HG03045 (cell line): ENCODE results near the gene MPP2.
"Not testable (repeated sequence)": the region's sequence is repeated elsewhere in the genome, so short reads cannot be mapped to it uniquely, and the experiment has no call there.

Source experiments
- ATAC-seq: cut with Tn5 transposase; IDR thresholded peaks from one replicate; pipeline ENCODE4 v1.9.1; 2021; ENCODE audit warnings: mild to moderate bottlenecking, moderate library complexity; ENCODE audit not compliant: unreplicated experiment

Gene MPP2

DNA sequence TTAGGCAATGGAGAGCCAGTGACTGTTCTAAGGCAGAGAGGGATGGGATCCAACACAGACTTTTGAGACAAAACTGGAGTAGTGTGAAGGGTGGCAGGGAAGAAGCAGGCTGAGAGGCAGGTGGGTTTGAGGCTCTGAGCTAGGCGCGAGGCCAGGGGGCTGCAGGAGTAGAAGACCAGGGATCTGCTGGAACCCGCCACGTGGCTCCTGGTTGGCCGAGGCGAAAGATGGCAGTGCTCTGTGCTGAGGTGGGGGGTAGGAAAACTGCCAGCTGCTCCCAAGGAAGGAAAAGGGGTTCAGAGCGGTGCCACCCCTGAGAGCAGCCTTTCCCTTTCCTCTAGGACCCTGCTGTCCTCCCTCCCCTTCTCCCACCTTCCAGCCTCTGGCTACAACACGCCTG is 54.8 kb downstream of the MPP2 start:
- ATAC-seq: no peak

DNA sequence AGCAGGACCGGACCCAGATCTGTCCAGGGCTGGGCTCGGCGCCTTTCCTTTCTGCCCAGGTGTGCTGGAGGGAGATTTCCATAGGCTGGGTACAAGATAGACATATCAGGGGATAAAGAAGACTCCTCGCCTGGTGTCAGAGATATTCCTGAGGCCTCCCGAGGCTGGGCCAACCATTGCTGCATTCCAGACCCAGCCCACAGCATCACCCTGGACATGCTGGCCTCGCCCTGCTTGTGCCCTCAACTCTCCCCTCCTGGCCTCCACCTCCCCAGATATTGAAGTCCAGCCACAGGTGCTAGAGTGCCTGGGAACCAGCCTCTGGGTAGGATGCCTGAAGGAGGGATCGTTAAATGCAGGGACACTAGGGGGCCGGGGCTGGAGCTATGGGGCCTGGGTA is 58.2 kb downstream of the MPP2 start:
- no peak for ATAC-seq

DNA sequence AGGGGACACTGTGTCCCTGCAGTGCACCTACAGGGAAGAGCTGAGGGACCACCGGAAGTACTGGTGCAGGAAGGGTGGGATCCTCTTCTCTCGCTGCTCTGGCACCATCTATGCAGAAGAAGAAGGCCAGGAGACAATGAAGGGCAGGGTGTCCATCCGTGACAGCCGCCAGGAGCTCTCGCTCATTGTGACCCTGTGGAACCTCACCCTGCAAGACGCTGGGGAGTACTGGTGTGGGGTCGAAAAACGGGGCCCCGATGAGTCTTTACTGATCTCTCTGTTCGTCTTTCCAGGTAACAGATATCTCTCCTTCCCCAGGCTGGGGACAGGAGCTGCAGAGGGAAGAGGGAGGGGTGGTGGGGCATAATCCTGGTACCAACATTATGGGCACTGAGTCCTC is 58.7 kb downstream of the MPP2 start:
- ATAC-seq: no peak

DNA sequence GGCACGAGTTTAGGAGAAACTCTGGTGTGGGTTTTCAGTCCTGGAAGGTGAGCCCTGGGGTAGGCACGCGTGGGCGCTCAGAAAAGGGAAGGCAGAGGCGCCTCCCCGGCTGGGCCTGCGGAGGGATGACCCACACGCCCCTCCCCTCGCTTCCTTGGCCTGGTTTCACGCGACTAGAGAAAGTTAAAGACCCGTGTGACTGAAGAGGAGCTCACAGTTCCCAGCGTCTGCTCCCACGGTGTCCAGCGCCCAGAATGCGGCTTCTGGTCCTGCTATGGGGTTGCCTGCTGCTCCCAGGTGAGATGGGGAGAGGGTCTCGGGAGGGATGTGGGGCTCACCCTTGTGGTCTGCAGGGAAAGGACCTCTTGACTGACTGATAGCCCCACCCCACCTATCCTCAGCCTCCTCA is 60.4 kb downstream of the MPP2 start, which contains the start of gene CD300LG:
TSS of gene CD300LG (plus strand) at position 214 of the 409 bp plus-strand sequence. CDS start at position 255, 41 bp downstream.
- ATAC-seq: no peak

DNA sequence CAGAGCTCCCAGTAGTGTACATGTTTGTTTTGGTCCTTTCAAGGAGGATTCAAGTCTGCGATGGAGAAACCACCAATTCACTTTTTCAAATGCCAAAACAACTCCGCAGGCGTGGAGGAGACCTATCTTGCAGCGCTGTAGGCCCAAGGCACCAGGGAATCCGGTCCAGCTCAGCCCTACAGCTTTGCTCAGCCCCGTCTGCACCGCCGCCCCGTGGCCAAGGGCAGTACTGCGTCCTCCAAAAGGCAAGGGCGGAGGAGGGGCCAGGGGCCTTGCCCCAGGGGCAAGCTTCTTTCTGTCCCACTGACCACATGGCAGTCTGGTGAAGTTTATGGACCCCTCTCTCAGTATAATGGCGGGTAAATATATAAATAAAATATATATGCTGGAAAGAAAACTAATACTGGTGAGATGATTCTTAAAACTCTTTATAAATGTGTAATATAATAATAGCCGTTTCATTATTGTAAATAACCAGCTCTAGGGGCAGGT is 61.1 kb downstream of the MPP2 start:
- ATAC-seq: no peak

DNA sequence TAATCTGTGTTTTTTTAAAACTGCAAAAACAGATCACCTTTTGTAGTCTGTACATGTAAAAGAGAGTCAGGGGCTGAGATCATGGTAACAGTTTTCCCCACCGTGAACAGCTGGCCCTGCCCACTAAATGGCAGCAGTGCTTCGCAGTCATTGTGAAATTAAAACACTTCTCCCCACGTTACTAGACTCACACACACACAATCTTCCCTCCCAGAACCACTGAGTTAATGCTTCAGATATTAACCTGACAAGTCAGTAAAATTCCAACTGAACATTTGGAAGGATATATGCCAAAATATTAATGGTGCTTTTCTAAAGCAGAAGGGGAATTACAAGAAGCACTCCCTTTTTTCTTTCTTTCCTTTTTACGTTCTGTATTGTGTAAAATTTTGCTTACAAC is 61.6 kb downstream of the MPP2 start:
- ATAC-seq: no peak

DNA sequence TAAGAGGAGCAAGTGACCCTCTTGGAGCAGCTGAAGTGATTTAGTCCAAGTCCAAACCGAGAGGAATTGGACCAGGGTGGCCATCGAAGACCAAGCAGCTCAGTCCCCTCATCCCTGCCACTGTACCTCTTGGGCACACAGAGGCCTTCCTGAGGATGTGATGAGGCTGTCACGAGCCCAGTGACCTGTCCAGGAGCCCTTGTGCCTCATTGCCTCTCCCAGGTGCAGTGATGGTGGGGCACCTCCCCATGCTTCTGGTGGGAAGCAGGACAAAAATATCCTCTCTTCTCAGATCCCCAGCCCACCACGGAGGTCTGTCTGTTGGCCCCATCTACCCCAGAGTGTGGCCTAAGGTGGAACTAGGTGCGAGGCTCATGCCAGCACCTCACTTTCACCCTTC is 63.1 kb downstream of the MPP2 start:
- no peak for ATAC-seq

DNA sequence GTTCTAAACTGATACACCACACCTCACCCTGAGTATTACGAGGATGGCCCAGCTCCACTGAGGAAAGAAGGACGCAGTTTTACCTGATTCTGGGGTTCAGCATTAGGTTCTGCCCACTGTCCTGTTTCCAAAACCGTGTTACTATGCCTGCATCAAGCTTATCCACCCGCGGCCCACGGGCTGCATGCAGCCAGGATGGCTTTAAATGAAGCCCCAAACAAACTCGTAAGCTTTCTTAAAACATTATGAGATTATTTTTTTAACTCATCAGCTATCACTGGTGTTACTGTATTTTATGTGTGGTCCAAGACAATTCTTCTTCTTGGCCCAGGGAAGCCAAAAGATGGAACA is 64.4 kb downstream of the MPP2 start:
- ATAC-seq: no peak

DNA sequence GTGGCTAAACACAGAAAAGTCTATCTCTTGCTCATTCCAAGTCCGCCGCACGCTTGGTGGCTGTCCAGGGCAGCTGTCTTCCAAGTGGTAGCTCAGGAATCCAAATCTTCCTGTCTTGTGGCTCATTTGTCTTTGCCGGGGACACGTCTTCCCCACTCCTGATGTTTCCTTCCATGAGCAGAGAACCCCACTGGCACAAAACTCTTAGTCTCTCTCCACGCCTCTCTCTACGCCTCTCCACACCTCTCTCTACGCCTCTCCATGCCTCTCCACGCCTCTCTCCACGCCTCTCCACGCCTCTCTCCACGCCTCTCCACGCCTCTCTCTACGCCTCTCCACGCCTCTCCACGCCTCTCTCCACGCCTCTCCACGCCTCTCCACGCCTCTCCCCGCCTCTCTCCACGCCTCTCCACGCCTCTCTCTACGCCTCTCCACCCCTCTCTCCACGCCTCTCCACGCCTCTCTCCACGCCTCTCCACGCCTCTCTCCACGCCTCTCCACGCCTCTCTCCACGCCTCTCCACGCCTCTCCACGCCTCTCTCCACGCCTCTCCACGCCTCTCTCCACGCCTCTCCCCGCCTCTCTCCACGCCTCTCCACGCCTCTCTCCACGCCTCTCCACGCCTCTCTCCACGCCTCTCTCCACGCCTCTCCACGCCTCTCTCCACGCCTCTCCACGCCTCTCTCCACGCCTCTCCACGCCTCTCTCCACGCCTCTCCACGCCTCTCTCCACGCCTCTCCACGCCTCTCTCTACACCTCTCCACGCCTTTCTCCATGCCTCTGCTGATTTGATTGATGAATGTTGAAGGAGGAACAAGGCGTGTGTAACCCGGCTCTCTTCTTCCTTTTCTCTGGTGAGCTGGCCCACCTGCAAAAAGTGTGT is 65.0 kb downstream of the MPP2 start:
- not testable (repeated sequence) for ATAC-seq

DNA sequence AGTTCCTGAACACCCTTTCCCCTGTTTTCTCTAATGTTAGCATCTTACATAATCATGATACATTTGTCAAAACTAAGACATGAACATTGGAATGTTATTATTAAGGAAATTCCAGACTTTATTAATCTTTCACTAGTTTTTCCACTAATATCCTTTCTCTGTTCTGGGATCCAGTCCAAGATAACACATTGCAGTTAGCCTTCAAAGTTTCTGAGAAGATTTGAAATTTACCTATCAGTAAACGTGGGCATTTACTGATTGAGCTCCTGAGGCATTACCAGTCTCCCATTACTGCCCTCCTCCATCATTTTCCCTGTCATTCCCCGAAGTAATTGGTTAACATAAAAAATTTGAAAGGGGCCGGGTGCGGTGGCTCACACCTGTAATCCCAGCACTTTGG is 66.1 kb downstream of the MPP2 start:
- no peak for ATAC-seq

DNA sequence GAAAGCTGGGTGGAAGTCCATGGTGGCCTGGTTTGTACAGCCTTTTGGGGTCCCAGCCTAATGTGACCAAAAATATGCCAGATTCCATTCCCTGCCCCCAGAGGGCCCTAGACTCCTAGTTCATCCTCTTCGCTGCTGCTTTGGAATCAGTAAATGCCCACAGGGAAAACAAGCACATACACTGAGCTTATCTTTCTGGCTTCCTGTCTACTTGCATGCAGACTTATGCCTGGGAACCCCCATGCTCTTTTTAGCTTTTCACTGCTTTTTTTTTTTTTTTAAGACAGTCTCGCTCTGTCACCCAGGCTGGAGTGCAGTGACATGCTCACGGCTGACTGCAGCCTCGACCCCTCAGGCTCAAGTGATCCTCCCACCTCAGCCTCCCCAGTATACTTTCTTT is 66.5 kb downstream of the MPP2 start:
- ATAC-seq: no peak

DNA sequence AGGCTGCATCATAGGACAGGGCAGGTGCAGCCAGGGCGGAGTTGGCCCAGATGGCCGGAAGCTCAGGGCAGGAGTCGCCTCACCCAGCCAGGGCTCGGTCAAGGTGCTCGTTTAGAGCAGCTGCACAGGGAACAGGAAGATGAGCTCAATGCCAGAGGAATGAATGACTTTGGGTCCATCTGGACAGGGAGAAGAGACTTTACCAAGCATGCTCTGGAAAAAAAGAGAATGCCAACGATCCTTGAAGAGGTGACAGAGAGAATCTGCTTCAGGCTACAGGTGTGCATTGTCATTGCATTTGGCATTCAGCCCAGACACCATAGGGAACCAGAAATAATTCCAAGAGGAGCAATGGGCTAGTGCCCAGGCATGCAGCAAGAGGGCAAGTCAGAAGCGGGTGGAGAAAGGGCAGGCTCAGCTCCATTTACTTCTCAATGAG is 67.6 kb downstream of the MPP2 start:
- no peak for ATAC-seq

DNA sequence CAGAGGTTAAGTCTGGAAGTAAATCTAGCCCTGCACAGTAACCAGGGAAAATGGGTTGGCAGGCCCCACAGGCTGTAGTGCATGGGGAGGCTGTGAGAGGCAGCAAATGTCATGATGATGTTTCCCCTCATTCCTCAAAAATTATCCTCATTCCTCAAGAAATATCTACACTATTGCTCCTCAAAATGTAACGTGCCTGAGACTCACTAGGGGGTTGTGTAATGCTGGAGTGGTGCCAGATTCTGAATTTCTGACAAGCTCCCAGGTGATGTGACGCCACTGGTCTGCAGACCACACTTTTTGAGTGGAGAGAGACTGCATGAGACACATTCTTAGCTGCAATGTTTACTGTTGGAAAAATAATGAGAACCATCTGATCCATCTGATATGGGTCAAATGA is 73.2 kb downstream of the MPP2 start:
- no peak for ATAC-seq

DNA sequence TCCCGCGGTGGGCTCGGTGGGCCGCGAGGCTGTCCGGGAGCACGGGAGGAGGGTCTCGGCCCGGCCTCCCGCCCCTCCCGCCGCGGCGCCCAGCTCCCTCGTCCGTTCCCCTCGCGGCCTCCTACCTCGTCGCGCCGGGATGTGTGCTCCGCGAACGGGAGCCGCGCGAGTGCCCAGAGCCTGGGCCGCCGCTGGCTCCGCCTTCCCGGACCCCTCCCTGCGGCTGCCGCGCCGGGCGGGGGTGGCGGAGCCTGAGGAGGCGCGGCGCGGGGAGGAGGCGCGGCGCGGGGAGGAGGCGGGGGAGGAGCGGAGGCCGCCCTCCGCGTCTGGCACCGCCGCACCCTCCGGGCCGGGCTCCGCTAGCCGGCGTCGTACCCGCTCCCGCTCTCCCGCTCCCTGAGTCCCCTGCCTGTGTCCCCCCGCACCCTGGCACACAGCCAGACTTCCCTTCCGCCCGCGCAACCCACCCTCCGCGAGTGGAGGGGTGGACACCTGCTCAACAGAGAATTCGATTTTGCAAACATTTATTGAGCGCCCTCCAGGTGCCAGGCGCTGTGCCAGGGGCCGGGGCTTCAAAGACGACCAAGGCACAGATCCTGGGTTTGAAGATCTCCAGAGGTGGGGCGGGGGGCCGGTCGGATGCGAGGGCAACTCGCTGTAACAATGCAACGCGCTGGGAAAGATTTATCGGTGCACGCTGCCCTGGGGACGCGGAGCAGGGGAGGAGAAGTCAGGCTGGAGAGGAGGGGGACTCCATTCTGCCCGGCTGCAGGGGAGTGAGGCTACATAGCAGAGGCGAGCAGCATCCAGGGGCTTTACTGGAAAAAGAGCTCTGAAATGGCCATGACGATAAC is 74.1 kb downstream of the MPP2 start, which contains the start of gene MPP3:
TSS of gene MPP3 (minus strand) at position 171 of the 854 bp plus-strand sequence. CDS start 1,240 bp downstream, outside the sequence.
- no peak for ATAC-seq

DNA sequence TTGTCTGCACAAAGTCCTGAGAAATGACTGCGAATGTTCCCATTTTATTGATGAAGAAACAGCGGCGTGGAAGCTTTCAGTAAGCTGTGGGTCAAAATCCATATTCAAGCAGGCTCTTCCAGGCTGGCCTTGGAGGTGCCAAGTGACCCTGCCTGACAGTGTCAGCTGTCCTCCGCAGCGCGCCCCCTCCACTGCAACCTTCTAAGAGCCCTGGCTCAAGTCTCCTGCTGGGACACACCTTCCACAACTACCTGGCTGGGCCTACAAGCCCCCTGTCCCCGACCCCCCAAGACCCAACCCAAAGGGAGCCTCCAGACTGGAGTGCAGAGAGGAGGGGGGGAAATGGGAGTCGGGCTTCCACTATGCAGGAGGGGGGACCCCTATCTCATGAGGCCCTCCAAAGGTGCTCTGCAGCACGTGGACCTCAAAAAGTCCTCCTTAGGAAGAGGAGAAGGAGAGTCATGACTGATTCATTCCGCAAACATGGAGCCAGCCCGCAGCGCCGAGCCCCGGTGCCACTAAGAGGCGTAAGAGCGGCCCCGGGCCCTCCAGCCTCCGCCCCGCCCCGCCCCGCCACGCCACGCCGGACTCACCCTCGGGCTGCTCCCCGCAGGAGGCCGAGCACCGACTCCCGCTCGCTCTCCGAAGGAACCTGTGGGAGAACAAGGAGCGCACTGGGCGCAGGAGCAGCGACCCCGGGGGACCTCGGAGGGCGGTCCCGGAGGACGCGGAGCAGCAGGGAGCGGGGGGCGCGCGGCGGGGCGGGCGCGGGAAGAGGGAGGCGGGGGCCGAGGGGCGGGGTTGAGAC is 75.0 kb downstream of the MPP2 start:
- ATAC-seq: no peak

DNA sequence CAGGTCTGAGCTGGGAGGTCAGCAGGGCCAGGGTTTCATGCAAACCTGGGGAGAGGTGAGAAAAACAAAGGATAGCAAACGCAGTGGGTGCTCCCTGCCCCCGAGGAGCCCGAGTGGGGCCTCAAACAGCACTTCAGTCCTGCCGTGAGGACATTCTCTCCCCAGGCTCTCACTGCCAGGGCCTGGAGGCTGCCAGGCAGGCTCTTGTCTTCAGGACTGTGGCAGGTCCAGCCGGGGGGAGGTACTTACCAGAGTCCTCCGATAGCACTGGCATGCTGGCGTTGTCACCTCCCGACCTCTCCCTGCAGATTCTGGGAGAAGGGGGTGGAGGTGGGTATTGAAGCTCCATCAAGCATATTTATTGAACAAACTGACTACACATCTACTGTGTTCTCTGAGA is 75.7 kb downstream of the MPP2 start:
- no peak for ATAC-seq

DNA sequence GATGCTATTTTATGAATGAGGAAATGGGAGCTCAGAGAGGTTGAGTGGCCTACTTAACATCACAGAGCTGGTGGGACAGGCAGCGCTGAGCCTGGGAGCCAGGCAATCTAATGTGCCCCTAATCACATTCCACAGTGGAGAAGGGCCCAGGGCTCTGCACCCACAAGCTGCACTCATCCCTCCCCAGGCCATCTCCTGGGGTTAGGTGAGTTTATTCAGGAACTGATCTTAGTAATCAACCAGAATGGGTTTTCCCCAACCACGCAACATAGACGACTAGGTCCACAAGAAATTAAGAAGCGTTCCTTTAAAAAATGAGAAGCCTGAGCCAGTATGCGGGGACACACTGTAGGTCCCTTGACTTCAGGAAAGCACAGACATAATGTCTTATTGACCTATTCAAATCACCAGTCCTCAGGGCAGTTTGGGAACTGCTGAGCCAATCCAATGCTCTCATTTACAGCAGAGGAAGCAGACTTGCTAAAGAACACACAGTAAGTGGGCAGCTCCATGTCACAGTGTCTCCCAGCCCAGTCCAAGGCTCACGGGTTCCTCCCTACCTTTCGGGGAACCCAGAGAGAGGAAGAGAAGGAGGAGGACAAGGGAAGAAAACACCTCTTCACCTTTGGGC is 76.7 kb downstream of the MPP2 start:
- ATAC-seq: no peak

DNA sequence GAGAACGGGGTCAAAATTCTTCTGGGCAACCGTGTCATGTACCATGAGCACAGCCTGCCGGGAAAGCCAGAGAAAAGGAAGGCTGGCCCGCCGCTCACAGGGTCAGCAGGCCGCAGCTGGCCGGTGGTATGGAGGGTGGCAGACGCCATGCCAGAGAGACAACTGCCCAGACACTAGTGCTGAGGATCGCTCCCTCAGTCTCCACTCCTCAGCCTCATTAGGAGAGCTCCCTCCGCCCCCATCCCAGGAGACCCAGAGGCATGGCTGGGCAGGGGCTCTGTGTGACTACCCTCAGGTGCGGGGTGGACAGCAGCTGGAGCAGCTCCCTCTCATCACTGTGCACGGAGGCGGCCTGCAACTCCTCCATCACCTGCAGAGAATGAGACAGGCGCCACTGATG is 77.6 kb downstream of the MPP2 start:
- no peak for ATAC-seq

DNA sequence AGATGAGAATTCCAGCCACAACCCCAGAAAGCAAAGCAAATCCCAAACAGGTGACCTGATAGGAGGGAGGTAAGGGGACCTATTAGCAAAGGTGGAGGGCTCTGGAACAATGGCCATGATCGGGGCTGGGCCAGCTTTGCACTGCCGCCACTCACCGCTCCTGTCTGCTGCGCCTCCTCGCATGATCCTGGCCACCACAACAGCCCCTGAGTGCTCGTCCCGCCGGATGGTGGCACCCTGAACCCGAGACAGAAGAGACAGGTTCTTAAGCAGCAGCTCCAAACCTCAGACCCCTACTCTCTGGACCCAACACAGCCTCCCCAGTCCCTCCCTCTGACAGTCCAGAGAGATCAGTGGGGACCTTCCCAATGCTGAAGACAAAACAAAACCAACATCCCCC is 79.7 kb downstream of the MPP2 start:
- ATAC-seq: no peak

DNA sequence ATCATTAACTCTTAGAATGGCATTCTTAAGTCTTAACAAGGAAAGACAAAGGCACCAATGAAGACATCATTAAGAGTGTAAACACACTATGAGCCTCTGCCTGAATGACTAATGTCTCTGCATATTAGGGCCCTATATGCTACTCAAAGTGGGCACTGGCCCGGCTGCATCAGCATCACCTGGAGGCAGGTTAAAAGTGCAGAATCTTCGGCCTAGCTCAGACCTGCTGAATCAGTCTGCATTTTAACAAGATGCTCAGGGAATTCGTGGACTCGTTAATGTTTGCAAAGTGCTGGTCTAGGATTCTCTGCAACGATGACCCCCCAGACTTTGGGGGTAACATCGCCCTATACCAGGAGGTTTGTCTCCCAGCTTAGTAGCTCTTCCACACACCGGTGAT is 81.1 kb downstream of the MPP2 start:
- ATAC-seq: no peak
